GM19193 (cell line): ENCODE data around the gene C22orf15.

ENCODE experiments used
- POLR2A ChIP-seq: IDR thresholded peaks from 4 replicates; pipeline ENCODE4 v1.6.1; 2011; ENCODE audit not compliant: insufficient read depth, insufficient read length; ENCODE audit errors: extremely low read depth

The C22orf15 gene, protein sequence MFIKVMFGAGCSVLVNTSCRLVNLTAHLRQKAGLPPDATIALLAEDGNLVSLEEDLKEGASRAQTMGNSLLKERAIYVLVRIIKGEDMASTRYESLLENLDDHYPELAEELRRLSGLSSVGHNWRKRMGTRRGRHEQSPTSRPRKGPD

DNA sequence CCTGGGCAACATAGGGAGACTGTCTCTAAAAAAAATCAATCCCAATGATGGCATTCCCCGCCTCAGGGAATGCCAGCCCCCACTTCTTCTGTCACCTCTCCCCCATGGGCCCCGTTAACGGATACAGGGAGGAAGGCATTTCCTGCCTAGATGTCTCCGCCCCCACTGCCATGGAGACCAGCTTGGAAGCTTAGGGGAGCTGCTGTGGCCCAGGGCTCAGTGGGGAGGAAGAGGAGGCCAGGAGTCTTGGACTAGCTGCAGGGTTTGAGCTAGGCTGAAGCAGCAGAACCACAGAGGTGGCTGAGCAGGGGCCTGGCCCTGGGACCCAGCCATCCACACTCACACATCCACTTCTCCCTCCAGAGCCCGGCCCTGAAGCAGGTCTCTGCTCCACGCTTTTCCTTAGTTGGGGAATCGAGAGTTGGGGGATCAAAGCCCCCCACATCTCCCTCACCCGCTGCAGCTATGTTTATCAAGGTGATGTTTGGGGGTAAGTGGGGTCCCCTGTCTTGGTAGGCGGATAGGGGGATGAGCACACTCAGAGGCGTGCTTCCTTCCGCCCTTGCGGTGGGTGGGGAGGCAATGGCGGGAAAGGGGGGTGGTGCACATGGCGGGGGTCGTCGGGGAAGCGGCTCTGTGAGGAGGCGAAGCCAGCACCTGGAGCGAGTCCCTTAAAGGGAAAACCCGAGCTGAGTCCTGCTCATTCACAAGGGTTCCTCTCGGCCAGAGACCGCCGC is at the start of gene C22orf15:
C22orf15 (plus strand) TSS at position 149 of the 737 bp plus-strand sequence; CDS start at position 466, 317 bp downstream.
- TF ChIP-seq POLR2A, result no peak

DNA sequence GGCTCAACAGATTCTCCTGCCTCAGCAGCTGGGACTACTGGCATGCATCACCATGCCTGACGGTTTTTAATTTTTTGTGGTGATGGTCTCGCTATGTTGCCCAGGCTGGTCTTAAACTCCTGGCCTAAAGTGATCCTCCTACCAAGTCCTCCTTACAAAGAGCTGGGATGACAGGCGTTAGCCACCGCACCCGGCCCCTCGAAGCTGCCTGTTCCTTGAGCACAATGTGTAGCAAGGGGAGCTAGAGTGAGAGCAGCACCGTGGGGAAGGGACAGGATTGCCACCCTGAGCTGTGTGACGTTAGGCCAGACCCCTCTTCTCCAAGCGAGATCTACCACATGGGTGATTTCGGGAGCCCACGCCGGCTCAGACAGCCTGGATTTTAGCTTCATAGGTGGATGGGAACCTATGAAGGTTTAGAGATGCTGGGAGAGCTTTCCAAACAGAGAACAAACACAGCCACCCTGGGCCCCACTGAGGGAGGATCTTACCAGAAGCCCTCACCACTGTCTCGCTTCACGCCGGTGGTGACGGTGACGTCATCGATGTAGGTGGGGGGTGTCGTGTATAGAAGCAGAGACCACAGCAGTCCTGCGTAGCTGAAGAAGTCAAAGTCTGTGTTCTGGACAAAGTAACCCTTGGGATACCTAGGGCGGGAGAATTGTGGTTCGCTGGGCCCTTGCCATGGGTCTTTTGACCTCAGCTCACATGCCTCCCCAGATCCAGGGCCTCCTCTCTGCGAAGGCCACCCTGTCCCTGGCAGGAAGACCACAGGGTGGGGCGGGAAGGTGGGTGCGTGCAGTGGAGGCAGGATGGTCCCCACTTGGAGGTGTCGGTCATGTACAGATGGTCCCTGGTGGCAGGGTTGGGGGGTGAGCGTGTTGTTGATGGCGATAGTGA is 48.8 kb upstream of the C22orf15 start:
- no peak for TF ChIP-seq POLR2A

DNA sequence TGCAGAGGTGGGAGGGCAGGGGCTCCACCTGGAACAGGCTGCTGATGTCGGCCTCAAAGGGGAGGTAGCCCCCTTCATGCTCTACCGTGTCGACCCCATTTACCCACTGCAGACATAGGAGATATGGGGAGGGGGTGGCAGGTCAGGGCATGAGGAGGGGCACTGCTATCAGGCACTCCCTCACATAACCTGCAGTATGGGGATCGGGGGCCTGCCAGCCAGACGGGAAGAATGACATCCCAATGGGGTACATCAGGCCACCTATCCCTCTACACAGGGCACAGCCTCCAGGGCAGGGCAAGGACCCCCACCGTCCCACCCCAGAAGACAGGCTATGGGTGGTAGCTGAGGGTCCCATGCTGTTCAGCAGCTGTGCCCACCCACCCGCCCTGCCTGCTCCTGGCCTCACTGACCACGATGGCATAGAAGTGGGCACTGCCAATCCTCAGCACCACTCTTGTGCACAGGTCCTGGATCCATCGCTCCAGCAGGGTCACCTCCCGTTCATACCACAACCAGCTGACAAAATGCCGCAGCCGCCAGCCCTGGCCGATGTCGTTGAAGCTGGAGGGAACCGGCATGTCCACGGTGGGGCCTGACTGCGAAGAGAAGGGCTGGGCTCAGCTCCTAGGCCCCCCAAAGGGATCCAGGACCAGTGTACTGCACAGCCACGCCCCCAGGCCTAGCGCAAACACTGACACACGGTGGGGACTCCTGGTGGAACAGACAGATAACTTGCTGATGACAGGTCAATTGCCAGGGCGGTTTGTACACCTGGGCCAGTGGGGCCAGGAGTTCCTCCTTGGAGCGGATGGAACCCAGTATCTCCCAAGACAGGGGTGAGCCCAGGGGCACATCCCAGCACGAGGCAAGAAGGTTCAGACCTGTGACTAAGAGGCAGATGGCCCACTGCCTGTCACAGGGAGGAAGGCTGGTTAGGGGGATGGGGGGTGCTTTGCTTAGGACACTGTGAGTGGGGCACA is 47.9 kb upstream of the C22orf15 start:
- TF ChIP-seq POLR2A, result no peak

DNA sequence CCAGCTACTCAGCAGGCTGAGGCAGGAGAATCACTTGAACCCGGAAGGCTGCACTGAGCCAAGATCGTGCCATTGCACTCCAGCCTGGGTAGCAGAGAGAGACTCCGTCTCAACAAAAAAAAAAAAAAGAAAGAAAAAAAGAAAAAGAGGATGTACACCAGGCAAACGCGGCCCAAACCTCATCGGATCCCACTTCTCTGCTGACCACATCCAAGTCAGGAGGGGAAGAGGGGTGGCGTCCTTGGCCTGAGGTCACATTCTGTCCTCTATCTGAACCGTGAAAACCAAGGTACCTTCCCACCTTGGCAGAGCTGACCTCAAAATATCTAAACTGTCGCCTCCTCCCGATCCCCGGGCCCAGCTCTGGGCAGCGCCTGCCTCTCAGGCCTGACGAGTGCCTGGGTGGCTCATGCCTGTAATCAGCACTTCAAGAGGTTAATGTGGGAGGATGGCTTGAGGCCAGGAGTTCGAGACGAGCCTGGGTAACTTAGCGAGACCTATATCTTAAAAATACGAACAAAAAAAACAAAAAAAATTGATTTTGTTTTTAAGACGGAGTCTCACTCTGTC is 46.9 kb upstream of the C22orf15 start:
- TF ChIP-seq POLR2A, result no peak

DNA sequence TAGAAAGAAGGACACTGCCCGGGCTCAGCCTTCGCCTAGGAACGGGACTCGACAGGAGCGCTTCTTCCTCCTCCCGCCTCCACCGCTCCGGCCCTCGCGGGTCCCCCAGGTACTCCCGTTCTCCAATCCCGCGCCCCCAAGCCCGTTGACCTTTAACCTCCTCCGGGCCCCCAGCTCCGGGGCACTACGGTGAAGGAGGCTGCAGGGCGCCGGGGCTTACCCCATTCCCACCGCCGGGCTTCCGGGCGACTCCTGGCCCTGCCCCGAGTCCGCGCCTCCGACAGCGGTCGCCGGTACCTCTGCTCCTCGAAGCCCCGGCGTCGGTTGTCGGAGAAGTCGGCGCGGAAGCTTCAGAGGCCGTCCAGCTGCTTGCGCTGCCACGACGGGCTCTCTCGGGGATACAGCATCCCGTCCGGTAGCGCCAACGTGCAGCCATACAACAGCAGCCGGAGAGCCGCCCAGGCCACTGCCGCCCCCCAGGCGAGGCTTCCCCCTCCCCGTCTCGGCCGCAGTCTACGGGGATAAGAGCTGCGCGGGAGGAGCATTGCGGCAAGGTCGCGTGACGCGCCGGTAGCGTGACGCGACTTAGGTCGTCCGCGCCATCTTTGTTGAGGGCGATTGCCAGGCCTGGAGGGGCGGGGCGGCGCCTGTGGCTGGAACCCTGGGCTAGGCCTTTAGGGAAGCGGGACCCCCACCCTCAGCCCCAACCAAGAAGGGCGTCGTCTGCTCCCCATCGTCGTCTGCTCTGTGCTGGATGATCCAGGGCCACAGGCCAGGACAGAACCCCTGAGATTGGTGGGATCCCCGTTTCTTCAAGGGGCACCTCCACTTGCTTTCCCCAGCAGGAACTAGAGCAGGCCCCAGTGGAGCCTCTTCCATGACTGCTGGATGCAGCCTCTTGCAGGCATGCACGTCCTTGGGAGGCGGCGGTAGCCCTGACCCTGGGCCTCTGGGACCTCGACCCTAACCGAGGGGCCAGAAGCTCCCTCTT is 45.7 kb upstream of the C22orf15 start:
- peak; percentile 80 for TF ChIP-seq POLR2A

DNA sequence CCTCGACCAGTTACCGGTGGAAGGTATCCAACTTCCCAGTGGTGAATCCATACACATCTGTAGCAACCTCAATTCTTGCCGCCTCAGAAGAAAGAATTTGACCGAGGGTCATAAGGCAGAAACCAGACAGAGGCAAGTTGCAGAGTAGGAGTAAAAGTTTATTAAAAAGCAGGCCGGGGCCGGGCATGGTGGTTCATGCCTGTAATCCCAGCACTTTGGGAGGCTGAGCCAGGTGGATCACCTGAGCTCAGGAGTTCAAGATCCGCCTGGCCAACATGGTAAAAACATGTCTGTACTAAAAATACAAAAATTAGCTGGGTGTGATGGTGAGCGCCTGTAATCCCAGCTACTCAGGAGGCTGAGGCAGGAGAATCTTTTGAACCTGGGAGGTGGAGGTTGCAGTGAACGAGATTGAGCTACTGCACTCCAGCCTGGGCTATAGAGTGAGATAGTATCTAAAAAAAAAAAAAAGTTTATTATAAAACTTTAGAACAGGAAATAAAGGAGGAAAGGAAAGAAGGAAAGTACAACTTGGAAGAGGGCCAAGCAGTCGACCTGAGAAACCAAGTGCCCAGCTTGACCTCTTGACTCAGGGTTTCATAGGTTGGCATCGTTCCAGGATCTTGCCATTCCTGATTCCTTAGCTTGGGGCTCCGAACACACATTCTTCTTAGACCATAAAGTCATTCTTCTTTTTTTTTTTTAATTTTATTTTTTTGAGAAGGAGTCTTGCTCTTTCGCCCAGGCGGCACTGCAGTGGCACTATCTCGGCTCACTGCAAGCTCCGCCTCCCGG is 44.2 kb upstream of the C22orf15 start:
- TF ChIP-seq POLR2A, result no peak

DNA sequence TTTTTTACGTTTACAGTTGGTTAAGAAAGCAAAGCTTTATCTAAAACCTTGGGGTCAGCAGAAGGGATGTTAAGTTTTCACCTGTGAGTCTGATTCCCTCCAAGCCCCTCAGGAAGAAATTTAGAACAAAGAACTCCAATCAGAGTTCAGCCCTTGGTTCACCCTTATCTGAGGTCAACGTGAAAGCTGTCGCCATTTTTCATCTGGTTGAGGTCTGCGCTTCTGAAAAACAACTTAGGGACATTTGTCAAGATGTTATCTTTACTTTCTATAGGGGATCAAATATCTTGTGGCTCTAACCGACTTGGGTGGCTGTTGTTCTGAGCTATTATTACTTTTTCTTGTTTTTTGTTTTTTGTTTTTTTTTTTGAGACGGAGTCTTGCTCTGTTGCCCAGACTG is 41.9 kb upstream of the C22orf15 start:
- TF ChIP-seq POLR2A, result no peak

DNA sequence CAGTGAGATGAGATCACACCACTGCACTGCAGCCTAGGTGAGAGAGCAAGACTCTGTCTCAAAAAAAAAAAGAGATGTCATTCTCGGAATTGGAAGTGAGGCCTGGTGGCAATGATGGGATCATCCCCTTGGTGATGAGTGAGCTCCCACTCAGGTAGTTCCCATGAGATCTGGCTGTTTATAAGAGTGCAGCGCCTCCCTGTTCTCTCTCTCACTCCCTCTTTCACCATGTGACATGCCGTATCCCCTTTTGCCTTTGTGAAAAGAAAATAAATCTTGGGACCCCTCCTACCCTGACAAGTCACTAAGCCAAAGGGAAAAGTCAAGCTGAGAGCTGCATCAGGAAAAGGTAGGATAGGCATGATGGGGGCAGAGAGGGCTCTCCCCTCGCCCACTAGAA is 40.6 kb upstream of the C22orf15 start:
- no peak for TF ChIP-seq POLR2A

DNA sequence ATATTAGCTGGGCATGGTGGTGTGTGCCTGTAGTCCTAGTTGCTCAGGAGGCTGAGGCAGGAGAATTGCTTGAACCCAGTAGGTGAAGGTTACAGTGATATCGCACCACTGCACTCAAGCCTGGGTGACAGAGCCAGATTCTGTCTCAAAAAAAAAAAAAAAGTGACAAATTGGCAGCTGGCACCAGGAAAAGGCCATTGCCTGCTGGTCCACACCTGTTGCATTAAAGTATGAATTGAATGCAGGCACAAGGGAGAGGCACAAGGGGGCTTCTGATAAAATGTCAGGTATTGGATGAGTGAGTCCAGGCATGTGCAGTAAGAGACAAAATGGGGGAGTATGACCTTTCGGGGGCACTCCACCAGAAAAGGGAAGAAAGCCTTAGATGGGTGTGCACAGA is 40.1 kb upstream of the C22orf15 start:
- TF ChIP-seq POLR2A, result no peak

DNA sequence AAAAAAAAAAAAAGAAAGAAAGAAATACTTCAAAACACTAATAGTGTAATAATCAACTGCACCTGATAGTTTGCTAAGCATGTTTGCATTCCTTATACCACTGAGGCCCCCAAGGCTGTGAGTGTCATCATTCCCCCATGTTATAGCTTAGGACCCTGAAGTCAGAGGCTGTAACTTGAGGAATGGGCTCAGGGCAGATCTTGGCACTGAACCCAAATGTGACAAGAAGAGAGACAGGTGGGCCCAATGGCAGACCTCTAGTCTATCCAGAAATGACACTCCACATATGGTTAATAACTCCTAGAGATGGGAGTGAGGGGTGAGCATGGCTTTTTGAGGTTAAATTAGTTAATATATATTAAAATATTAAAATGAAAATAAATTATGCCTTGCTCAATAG is 25.1 kb upstream of the C22orf15 start:
- no peak for TF ChIP-seq POLR2A

DNA sequence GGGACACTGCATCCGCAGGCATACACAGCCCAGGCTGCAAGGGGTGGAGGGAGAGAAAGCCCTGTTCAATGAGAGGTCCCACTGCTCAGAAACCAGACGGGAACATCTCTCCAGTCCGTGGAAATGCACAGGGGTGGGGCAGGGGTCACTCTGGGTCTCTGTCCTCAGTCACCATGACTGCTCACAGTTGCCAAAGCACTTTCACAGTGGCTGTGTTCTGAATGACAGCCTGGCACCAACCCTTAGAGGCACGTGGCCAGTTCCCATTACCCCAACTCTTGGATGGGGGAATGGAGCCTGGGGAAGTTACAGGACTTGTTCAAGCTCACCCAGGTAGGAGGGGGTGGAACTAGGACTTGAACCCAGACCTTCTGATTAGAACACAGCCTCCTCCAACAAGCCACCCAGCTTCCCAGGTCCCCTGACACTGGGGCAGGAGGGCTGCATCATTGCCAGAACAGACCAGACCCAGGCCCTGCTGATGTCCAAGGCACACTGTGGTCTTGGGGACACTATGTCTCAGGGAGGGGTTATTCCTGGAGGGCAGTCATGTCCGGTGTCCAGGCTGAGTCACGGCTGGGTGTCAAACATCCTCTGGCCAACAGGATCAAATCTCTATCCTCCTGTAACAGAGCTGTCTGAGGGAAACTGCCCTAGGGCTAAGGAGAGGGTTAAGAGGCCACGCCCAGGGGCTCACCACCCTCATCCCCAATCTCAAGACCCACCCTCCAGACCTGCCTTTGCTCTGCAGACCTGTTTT is 20.1 kb upstream of the C22orf15 start:
- TF ChIP-seq POLR2A, result no peak
